ENCODE measurements around the gene GTF2F2. TPM values are rescaled to one million over a fixed set of nuclear protein-coding genes. Genes with fewer than 3 reads are reported as not detected.
A peak's percentile ranks its signal among the peaks of the same experiment; 100 is the strongest.

GTF2F2 gene
- total and polyA plus RNA-seq, 2 donors, result 31.0 to 34.0 TPM

- H3K4me3 ChIP-seq (ENCODE audit: low read length in 2 of 2), result no peak overlapping the region
- no peaks in the 10 kb centered on the region for H3K36me3 ChIP-seq (ENCODE audit: control insufficient read depth in 2 of 2, insufficient read depth in 2 of 2, low read length in 1 of 2)
- H3K27ac ChIP-seq (ENCODE audit: low read depth in 1 of 2, low read length in 1 of 2), result no peak overlapping the region
- no peak for DNase-seq (ENCODE audit: low read depth in 6 of 9, low spot score in 9 of 9)
- WGBS, result 68% methylated on average over 3 of the region's 3 CpGs
- H3K27me3 ChIP-seq (ENCODE audit: control insufficient read depth in 2 of 2, insufficient read depth in 1 of 2, low read length in 1 of 2), result no peaks in the 10 kb centered on the region
- no peaks in the 10 kb centered on the region for H3K9me3 ChIP-seq (ENCODE audit: control insufficient read depth in 2 of 2, insufficient read depth in 1 of 2, low read length in 1 of 2)
- peaks cover 8% of the 10 kb centered on the region in 2 donors for H3K4me1 ChIP-seq (ENCODE audit: control insufficient read depth in 2 of 2, insufficient read depth in 2 of 2, low read length in 2 of 2)
Observed at GRCh38 chr13:45302507-45302906, 182.2 kb downstream of the GTF2F2 start.

- Histone ChIP-seq H3K27me3 (ENCODE audit: control insufficient read depth in 2 of 2, insufficient read depth in 1 of 2, low read length in 1 of 2) (no peaks in the 10 kb centered on the region), H3K36me3 (ENCODE audit: control insufficient read depth in 2 of 2, insufficient read depth in 2 of 2, low read length in 1 of 2) (no peaks in the 10 kb centered on the region), H3K4me3 (ENCODE audit: low read length in 2 of 2) (no peak overlapping the region), H3K4me1 (ENCODE audit: control insufficient read depth in 2 of 2, insufficient read depth in 2 of 2, low read length in 2 of 2) (peaks cover 4 to 5% of the 10 kb centered on the region in 2 donors), H3K27ac (ENCODE audit: low read depth in 1 of 2, low read length in 1 of 2) (no peak overlapping the region), H3K9me3 (ENCODE audit: control insufficient read depth in 2 of 2, insufficient read depth in 1 of 2, low read length in 1 of 2) (no peaks in the 10 kb centered on the region)
- 94% methylated on average over 2 of the region's 2 CpGs for WGBS
- DNase-seq (ENCODE audit: low read depth in 6 of 9, low spot score in 9 of 9), result no peak
Observed at GRCh38 chr13:45303026-45303425, 182.7 kb downstream of the GTF2F2 start.

- 96% methylated on average over 5 of the region's 5 CpGs for WGBS
- Histone ChIP-seq H3K27me3 (ENCODE audit: control insufficient read depth in 2 of 2, insufficient read depth in 1 of 2, low read length in 1 of 2) (no peaks in the 10 kb centered on the region), H3K9me3 (ENCODE audit: control insufficient read depth in 2 of 2, insufficient read depth in 1 of 2, low read length in 1 of 2) (no peaks in the 10 kb centered on the region), H3K36me3 (ENCODE audit: control insufficient read depth in 2 of 2, insufficient read depth in 2 of 2, low read length in 1 of 2) (no peaks in the 10 kb centered on the region), H3K27ac (ENCODE audit: low read depth in 1 of 2, low read length in 1 of 2) (no peak overlapping the region), H3K4me1 (ENCODE audit: control insufficient read depth in 2 of 2, insufficient read depth in 2 of 2, low read length in 2 of 2) (no peaks in the 10 kb centered on the region), H3K4me3 (ENCODE audit: low read length in 2 of 2) (no peak overlapping the region)
- no peak for DNase-seq (ENCODE audit: low read depth in 6 of 9, low spot score in 9 of 9)
Observed at GRCh38 chr13:45303866-45304265, 183.6 kb downstream of the GTF2F2 start.

GRCh38 chr13:45305079-45305478, 184.8 kb downstream of the GTF2F2 start:
- 95% methylated on average over 5 of the region's 5 CpGs for WGBS
- Histone ChIP-seq H3K4me3 (ENCODE audit: low read length in 2 of 2) (no peak overlapping the region), H3K36me3 (ENCODE audit: control insufficient read depth in 2 of 2, insufficient read depth in 2 of 2, low read length in 1 of 2) (no peaks in the 10 kb centered on the region), H3K27me3 (ENCODE audit: control insufficient read depth in 2 of 2, insufficient read depth in 1 of 2, low read length in 1 of 2) (no peaks in the 10 kb centered on the region), H3K9me3 (ENCODE audit: control insufficient read depth in 2 of 2, insufficient read depth in 1 of 2, low read length in 1 of 2) (no peaks in the 10 kb centered on the region), H3K27ac (ENCODE audit: low read depth in 1 of 2, low read length in 1 of 2) (no peak overlapping the region), H3K4me1 (ENCODE audit: control insufficient read depth in 2 of 2, insufficient read depth in 2 of 2, low read length in 2 of 2) (peaks cover 0 to 3% of the 10 kb centered on the region in 2 donors)
- no peak for DNase-seq (ENCODE audit: low read depth in 6 of 9, low spot score in 9 of 9)

GRCh38 chr13:45306966-45307365, 186.7 kb downstream of the GTF2F2 start:
- Histone ChIP-seq H3K36me3 (ENCODE audit: control insufficient read depth in 2 of 2, insufficient read depth in 2 of 2, low read length in 1 of 2) (no peaks in the 10 kb centered on the region), H3K4me1 (ENCODE audit: control insufficient read depth in 2 of 2, insufficient read depth in 2 of 2, low read length in 2 of 2) (peaks cover 8 to 17% of the 10 kb centered on the region in 2 donors), H3K4me3 (ENCODE audit: low read length in 2 of 2) (no peak overlapping the region), H3K27me3 (ENCODE audit: control insufficient read depth in 2 of 2, insufficient read depth in 1 of 2, low read length in 1 of 2) (peaks cover 0 to 8% of the 10 kb centered on the region in 2 donors), H3K9me3 (ENCODE audit: control insufficient read depth in 2 of 2, insufficient read depth in 1 of 2, low read length in 1 of 2) (no peaks in the 10 kb centered on the region), H3K27ac (ENCODE audit: low read depth in 1 of 2, low read length in 1 of 2) (no peak overlapping the region)
- DNase-seq (ENCODE audit: low read depth in 6 of 9, low spot score in 9 of 9), result no peak

GRCh38 chr13:45310341-45311131, 190.2 kb downstream of the GTF2F2 start:
- Histone ChIP-seq H3K27me3 (ENCODE audit: control insufficient read depth in 2 of 2, insufficient read depth in 1 of 2, low read length in 1 of 2) (peaks cover 0 to 9% of the 10 kb centered on the region in 2 donors), H3K4me1 (ENCODE audit: control insufficient read depth in 2 of 2, insufficient read depth in 2 of 2, low read length in 2 of 2) (peaks cover 8 to 17% of the 10 kb centered on the region in 2 donors), H3K27ac (ENCODE audit: low read depth in 1 of 2, low read length in 1 of 2) (no peak overlapping the region), H3K4me3 (ENCODE audit: low read length in 2 of 2) (peak overlapping the region in 1 of 2 donors; percentile 57), H3K36me3 (ENCODE audit: control insufficient read depth in 2 of 2, insufficient read depth in 2 of 2, low read length in 1 of 2) (no peaks in the 10 kb centered on the region), H3K9me3 (ENCODE audit: control insufficient read depth in 2 of 2, insufficient read depth in 1 of 2, low read length in 1 of 2) (no peaks in the 10 kb centered on the region)
- 20% methylated on average over 15 of the region's 15 CpGs for WGBS
- DNase-seq (ENCODE audit: low read depth in 6 of 9, low spot score in 9 of 9), result no peak

GRCh38 chr13:45314822-45315221, 194.5 kb downstream of the GTF2F2 start:
- no peak for DNase-seq (ENCODE audit: low read depth in 6 of 9, low spot score in 9 of 9)
- Histone ChIP-seq H3K4me3 (ENCODE audit: low read length in 2 of 2) (no peak overlapping the region), H3K9me3 (ENCODE audit: control insufficient read depth in 2 of 2, insufficient read depth in 1 of 2, low read length in 1 of 2) (no peaks in the 10 kb centered on the region), H3K27ac (ENCODE audit: low read depth in 1 of 2, low read length in 1 of 2) (no peak overlapping the region), H3K27me3 (ENCODE audit: control insufficient read depth in 2 of 2, insufficient read depth in 1 of 2, low read length in 1 of 2) (peaks cover 0 to 9% of the 10 kb centered on the region in 2 donors), H3K36me3 (ENCODE audit: control insufficient read depth in 2 of 2, insufficient read depth in 2 of 2, low read length in 1 of 2) (no peaks in the 10 kb centered on the region), H3K4me1 (ENCODE audit: control insufficient read depth in 2 of 2, insufficient read depth in 2 of 2, low read length in 2 of 2) (peaks cover 8 to 14% of the 10 kb centered on the region in 2 donors)
- WGBS, result 98% methylated on average over 10 of the region's 10 CpGs

- Histone ChIP-seq H3K27me3 (ENCODE audit: control insufficient read depth in 2 of 2, insufficient read depth in 1 of 2, low read length in 1 of 2) (peaks cover 0 to 9% of the 10 kb centered on the region in 2 donors), H3K36me3 (ENCODE audit: control insufficient read depth in 2 of 2, insufficient read depth in 2 of 2, low read length in 1 of 2) (no peaks in the 10 kb centered on the region), H3K4me1 (ENCODE audit: control insufficient read depth in 2 of 2, insufficient read depth in 2 of 2, low read length in 2 of 2) (peaks cover 7 to 10% of the 10 kb centered on the region in 2 donors), H3K9me3 (ENCODE audit: control insufficient read depth in 2 of 2, insufficient read depth in 1 of 2, low read length in 1 of 2) (no peaks in the 10 kb centered on the region), H3K4me3 (ENCODE audit: low read length in 2 of 2) (no peak overlapping the region), H3K27ac (ENCODE audit: low read depth in 1 of 2, low read length in 1 of 2) (no peak overlapping the region)
- WGBS, result 97% methylated on average over 11 of the region's 11 CpGs
- DNase-seq (ENCODE audit: low read depth in 6 of 9, low spot score in 9 of 9), result no peak
Observed at GRCh38 chr13:45315520-45316167, 195.3 kb downstream of the GTF2F2 start.

- Histone ChIP-seq H3K9me3 (ENCODE audit: control insufficient read depth in 2 of 2, insufficient read depth in 1 of 2, low read length in 1 of 2) (no peaks in the 10 kb centered on the region), H3K4me3 (ENCODE audit: low read length in 2 of 2) (no peak overlapping the region), H3K36me3 (ENCODE audit: control insufficient read depth in 2 of 2, insufficient read depth in 2 of 2, low read length in 1 of 2) (no peaks in the 10 kb centered on the region), H3K4me1 (ENCODE audit: control insufficient read depth in 2 of 2, insufficient read depth in 2 of 2, low read length in 2 of 2) (peaks cover 3 to 4% of the 10 kb centered on the region in 2 donors), H3K27ac (ENCODE audit: low read depth in 1 of 2, low read length in 1 of 2) (no peak overlapping the region), H3K27me3 (ENCODE audit: control insufficient read depth in 2 of 2, insufficient read depth in 1 of 2, low read length in 1 of 2) (peaks cover 0 to 6% of the 10 kb centered on the region in 2 donors)
- WGBS, result 94% methylated on average over 6 of the region's 6 CpGs
- DNase-seq (ENCODE audit: low read depth in 6 of 9, low spot score in 9 of 9), result no peak
Observed at GRCh38 chr13:45316338-45316737, 196.0 kb downstream of the GTF2F2 start.

Measured in thymus (tissue), 11 donors.